Lower leg skin (tissue), 3 donors: ENCODE data around the gene TMEM131L.

Experiments
- CTCF ChIP-seq, 3 donors: fragments of 450-650 bp; IDR thresholded peaks; one replicate each; pipeline ENCODE4 v1.5.1; 2016; ENCODE audit warnings: antibody characterized with exemption in 3 of 3, mild to moderate bottlenecking in 3 of 3, moderate library complexity in 2 of 3
- POLR2A ChIP-seq, 2 donors: fragments of 450-650 bp; IDR thresholded peaks; one replicate each; pipeline ENCODE4 v1.6.1; 2016 to 2017; ENCODE audit warnings: antibody characterized with exemption in 2 of 2, mild to moderate bottlenecking in 1 of 2, moderate library complexity in 1 of 2

- no peak for TF ChIP-seq CTCF (IDR thresholded peaks at IDR 0.05)
- no peak for TF ChIP-seq POLR2A (IDR thresholded peaks at IDR 0.05)
Measured at GRCh38 chr4:153531000-153531358, 64.8 kb downstream of the TMEM131L start.
